GM12878 (cell line): Measurements from ENCODE around the gene MT1B. TPM values are rescaled to one million over a fixed set of nuclear protein-coding genes. Genes with fewer than 3 reads are reported as not detected.

Experiments used
- IRF3 ChIP-seq: fragments of 450-650 bp; IDR thresholded peaks from 2 replicates; pipeline ENCODE4 v1.6.1; 2014; ENCODE audit warnings: mild to moderate bottlenecking
- IRF5 ChIP-seq: fragments of 450-650 bp; IDR thresholded peaks from 2 replicates; pipeline ENCODE4 v1.6.1; 2017; ENCODE audit warnings: borderline replicate concordance
- NBN ChIP-seq: fragments of 450-650 bp; IDR thresholded peaks from 2 replicates; pipeline ENCODE4 v1.6.1; 2016
- PRDM15 ChIP-seq: fragments of 450-650 bp; formaldehyde crosslinking; IDR thresholded peaks from 2 replicates; pipeline ENCODE4 v1.4.0; 2020; ENCODE audit warnings: mild to moderate bottlenecking, moderate library complexity
- RAD21 ChIP-seq: IDR thresholded peaks from 2 replicates; pipeline ENCODE4 v1.6.1; 2011; ENCODE audit warnings: mild to moderate bottlenecking, low read depth, low read length, moderate library complexity; ENCODE audit not compliant: insufficient read depth
- RUNX3 ChIP-seq: IDR thresholded peaks from 2 replicates; pipeline ENCODE4 v1.6.1; 2012; ENCODE audit warnings: low read length, inconsistent platforms
- TBL1XR1 ChIP-seq: IDR thresholded peaks from 2 replicates; pipeline ENCODE4 v1.6.1; 2012; ENCODE audit warnings: low read depth, low read length, improper control_type of control experiment
- polyA plus RNA-seq, 11 experiments: library from polyadenylated mRNA; depleted of rRNA in 4 of 11; unstranded in 6 of 11; stranded (reverse) in 5 of 11; fragments of >200 nt; fragmentation: Nextera tagmentation in 4 of 11; fragmentation: Illumina TruSeq in 1 of 11; extraction: Ambion mirVana in 4 of 11; extraction: Trizol in 1 of 11; gene quantifications; 1 replicate in 1 of 11; 2 replicates in 10 of 11; pipeline versions ENCODE4 v1.2.1 to v1.2.3, GENCODE V29; 2011 to 2016; ENCODE audit warnings: inconsistent platforms in 2 of 11, missing spikeins in 2 of 11, low read depth in 1 of 11
- total RNA-seq, 4 experiments: library from RNA; depleted of rRNA in 3 of 4; stranded (reverse); fragments of >200 nt in 3 of 4; fragmentation: Illumina TruSeq in 1 of 4; extraction: Trizol in 1 of 4; gene quantifications; 2 replicates each; pipeline versions ENCODE4 v1.2.1 to v1.2.3, GENCODE V29; 2013 to 2021

Gene MT1B
- total and polyA plus RNA-seq, 10 of the 15 experiments (the other 5 are each of a cell fraction or from before 2014, with no cell fraction given): not detected

- TF ChIP-seq PRDM15 (CRISPR knock-in tag) (no peak), IRF3 (no peak), NBN (no peak), IRF5 (no peak), RUNX3 (no peak), TBL1XR1 (no peak), RAD21 (no peak)
- TF ChIP-seq, all 136 proteins: peak for 0
Observed at GRCh38 chr16:56669840-56670619, 18.3 kb downstream of the MT1B start (continued).
